Activated CD8-positive, alpha-beta memory T cell treated with anti-CD3 and anti-CD28 coated beads, Interleukin-2, amount 50 U/mL, for 4 hours (primary cell): Measurements from ENCODE around the gene PRKCH.

Source experiments
- DNase-seq: peaks from one replicate; pipeline ENCODE4 v3.0.0-alpha.2; 2020

PRKCH gene

GRCh38 chr14:61499991-61500390 is 178.6 kb downstream of the PRKCH start:
- DNase-seq, result no peak

GRCh38 chr14:61501714-61502458 is 180.5 kb downstream of the PRKCH start:
- no peak for DNase-seq

- no peak for DNase-seq
Measured at GRCh38 chr14:61502459-61503093, 181.2 kb downstream of the PRKCH start.

GRCh38 chr14:61503167-61503801 is 181.9 kb downstream of the PRKCH start:
- peak; percentile 60 for DNase-seq

GRCh38 chr14:61504901-61505300 is 183.5 kb downstream of the PRKCH start:
- DNase-seq, result no peak

- DNase-seq, result no peak
Measured at GRCh38 chr14:61505815-61506809, 184.7 kb downstream of the PRKCH start.

GRCh38 chr14:61508526-61508925 is 187.1 kb downstream of the PRKCH start:
- no peak for DNase-seq

GRCh38 chr14:61510736-61511557 is 189.6 kb downstream of the PRKCH start:
- DNase-seq, result no peak

GRCh38 chr14:61511558-61511948 is 190.2 kb downstream of the PRKCH start:
- DNase-seq, result peak; percentile 60

GRCh38 chr14:61512026-61512834 is 190.9 kb downstream of the PRKCH start:
- DNase-seq, result no peak

GRCh38 chr14:61513986-61514830 is 192.8 kb downstream of the PRKCH start:
- DNase-seq, result no peak

- no peak for DNase-seq
Measured at GRCh38 chr14:61514927-61515326, 193.5 kb downstream of the PRKCH start.

GRCh38 chr14:61515436-61516117 is 194.2 kb downstream of the PRKCH start:
- no peak for DNase-seq

GRCh38 chr14:61516118-61516743 is 194.9 kb downstream of the PRKCH start:
- no peak for DNase-seq

GRCh38 chr14:61516964-61517653 is 195.7 kb downstream of the PRKCH start:
- DNase-seq, result no peak

- DNase-seq, result no peak
Measured at GRCh38 chr14:61517911-61518384, 196.6 kb downstream of the PRKCH start.

GRCh38 chr14:61518403-61518802 is 197.0 kb downstream of the PRKCH start:
- DNase-seq, result no peak

GRCh38 chr14:61519106-61519505 is 197.7 kb downstream of the PRKCH start:
- no peak for DNase-seq
